GM12891 (cell line): ENCODE data around the gene BABAM2. TPM values are rescaled to one million over a fixed set of nuclear protein-coding genes. Genes with fewer than 3 reads are reported as not detected.
A peak's percentile ranks its signal among the peaks of the same experiment; 100 is the strongest.

Source experiments
- DNase-seq: peaks from one replicate; pipeline ENCODE4 v3.0.0; 2011; ENCODE audit warnings: low spot score; ENCODE audit not compliant: insufficient read length
- FAIRE-seq: peaks from 2 replicates; lab custom pipeline; 2011; peaks lifted over from hg19 to GRCh38; lab: Jason Lieb, UNC
- PAX5 ChIP-seq: IDR thresholded peaks from 2 replicates; pipeline ENCODE4 v1.6.1; 2011; ENCODE audit warnings: low read length, moderate library complexity, mild to moderate bottlenecking; ENCODE audit not compliant: insufficient read depth, severe bottlenecking
- POLR2A ChIP-seq: IDR thresholded peaks from 2 replicates; pipeline ENCODE4 v1.6.1; 2011; ENCODE audit warnings: low read depth, low read length, control low read depth
- POLR2AphosphoS5 ChIP-seq: IDR thresholded peaks from 2 replicates; pipeline ENCODE4 v1.6.1; 2011; ENCODE audit warnings: low read depth, low read length, control low read depth
- POU2F2 ChIP-seq: IDR thresholded peaks from 2 replicates; pipeline ENCODE4 v1.6.1; 2011; ENCODE audit warnings: low read depth, mild to moderate bottlenecking, control low read depth, low read length, moderate library complexity
- SPI1 ChIP-seq: IDR thresholded peaks from 2 replicates; pipeline ENCODE4 v1.6.1; 2011; ENCODE audit warnings: low read depth, low read length, control low read depth
- TAF1 ChIP-seq: IDR thresholded peaks from 2 replicates; pipeline ENCODE4 v1.6.1; 2011; ENCODE audit warnings: low read depth, low read length, control low read depth
- polyA plus RNA-seq: library from polyadenylated mRNA; unstranded; fragments of >200 nt; gene quantifications from one replicate; pipeline ENCODE4 v1.2.1, GENCODE V29; 2012; ENCODE audit warnings: low read depth, missing spikeins, inconsistent platforms; ENCODE audit not compliant: missing spikeins

The BABAM2 gene
- polyA plus RNA-seq, result 26.5 TPM

GRCh38 chr2:27890146-27890923, at the start of gene BABAM2, which contains the start of gene RBKS:
Gene BABAM2, plus strand, starts transcription at chr2:27890729. Its CDS starts 3,828 bp downstream, at chr2:27894557.
Gene RBKS, minus strand, starts transcription at chr2:27890387. Its CDS starts 42 bp downstream, at chr2:27890345.
- peak; percentile 80 for DNase-seq
- TF ChIP-seq POLR2A (peak; percentile 69), SPI1 (peak; percentile 39), TAF1 (0 out of 2 replicates have a peak, but pooled peaks have one; percentile 32), POLR2AphosphoS5 (peak; percentile 84), POU2F2 (no peak; the same call in none of the 2 replicates), PAX5 (no peak)
- FAIRE-seq, result peak; percentile 98

DNA sequence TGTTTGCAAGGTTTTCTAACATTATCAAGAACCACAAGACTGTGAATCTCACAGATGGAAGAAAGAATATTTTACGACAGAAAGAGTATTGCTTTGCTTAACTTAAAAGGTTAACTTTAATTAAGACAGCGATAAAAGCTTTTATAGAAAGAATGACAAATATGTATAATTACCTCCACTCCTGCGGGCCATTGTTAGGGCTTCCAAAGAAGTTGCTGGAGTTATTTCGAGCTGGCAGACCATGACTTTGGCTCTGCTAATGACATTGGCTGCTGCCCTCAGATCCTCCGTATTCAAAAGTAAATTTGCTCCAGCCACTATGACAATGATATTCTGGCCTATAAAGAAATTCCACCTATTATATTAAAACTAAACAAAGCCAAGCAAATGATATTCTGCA, 47.6 kb upstream of the BABAM2 start:
- no peak for TF ChIP-seq POLR2AphosphoS5
- no peak for TF ChIP-seq POLR2A
- no peak for TF ChIP-seq PAX5
- no peak for TF ChIP-seq SPI1
- no peak for TF ChIP-seq TAF1
- TF ChIP-seq POU2F2, result no peak
- FAIRE-seq (no peak), DNase-seq (no peak)

- FAIRE-seq (no peak), DNase-seq (no peak)
- TF ChIP-seq PAX5 (no peak), POLR2AphosphoS5 (no peak), SPI1 (no peak), POU2F2 (no peak), TAF1 (no peak), POLR2A (no peak)
Observed at GRCh38 chr2:27843992-27844391, 46.5 kb upstream of the BABAM2 start.

DNA sequence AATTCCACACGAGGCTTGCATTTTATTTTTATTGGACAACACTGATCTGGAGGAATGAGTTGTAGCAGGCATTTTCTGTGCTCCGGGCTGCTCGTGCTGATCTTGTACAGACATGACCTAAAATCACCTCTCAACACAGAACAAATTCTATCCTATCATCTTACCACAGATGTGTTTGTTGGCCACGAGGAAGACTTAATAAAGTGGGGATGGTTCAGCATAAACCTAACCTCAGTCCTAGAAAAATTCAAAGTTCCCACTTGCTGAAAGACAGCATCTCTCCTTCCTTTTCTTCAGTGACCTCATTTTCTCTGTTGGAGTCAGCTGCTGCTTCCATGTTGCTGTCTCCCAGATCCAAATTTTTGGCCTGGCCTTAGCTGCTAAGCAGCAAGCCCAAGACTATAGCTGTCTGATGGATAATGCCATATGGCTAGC, 45.7 kb upstream of the BABAM2 start:
- FAIRE-seq, result no peak
- no peak for DNase-seq
- TF ChIP-seq SPI1, result no peak
- no peak for TF ChIP-seq TAF1
- no peak for TF ChIP-seq POLR2AphosphoS5
- no peak for TF ChIP-seq POU2F2
- no peak for TF ChIP-seq PAX5
- no peak for TF ChIP-seq POLR2A

GRCh38 chr2:27847333-27847732, 43.2 kb upstream of the BABAM2 start:
- DNase-seq (no peak), FAIRE-seq (no peak)
- TF ChIP-seq POLR2AphosphoS5 (no peak), PAX5 (no peak), POU2F2 (no peak), POLR2A (no peak), SPI1 (no peak), TAF1 (no peak)

- FAIRE-seq (no peak), DNase-seq (no peak)
- no peak for TF ChIP-seq TAF1
- TF ChIP-seq SPI1, result no peak
- no peak for TF ChIP-seq POLR2A
- no peak for TF ChIP-seq POLR2AphosphoS5
- no peak for TF ChIP-seq PAX5
- TF ChIP-seq POU2F2, result no peak
Observed at GRCh38 chr2:27849558-27850205, 40.8 kb upstream of the BABAM2 start.

GRCh38 chr2:27852691-27853090, 37.8 kb upstream of the BABAM2 start:
- no peak for FAIRE-seq
- TF ChIP-seq POLR2AphosphoS5, result no peak
- no peak for TF ChIP-seq POLR2A
- TF ChIP-seq PAX5, result no peak
- TF ChIP-seq SPI1, result no peak
- no peak for TF ChIP-seq TAF1
- no peak for TF ChIP-seq POU2F2
- no peak for DNase-seq

GRCh38 chr2:27854229-27854862, 36.2 kb upstream of the BABAM2 start:
- no peak for FAIRE-seq
- no peak for DNase-seq
- TF ChIP-seq PAX5 (no peak), SPI1 (no peak), POU2F2 (no peak), POLR2A (no peak), POLR2AphosphoS5 (no peak), TAF1 (no peak)

DNA sequence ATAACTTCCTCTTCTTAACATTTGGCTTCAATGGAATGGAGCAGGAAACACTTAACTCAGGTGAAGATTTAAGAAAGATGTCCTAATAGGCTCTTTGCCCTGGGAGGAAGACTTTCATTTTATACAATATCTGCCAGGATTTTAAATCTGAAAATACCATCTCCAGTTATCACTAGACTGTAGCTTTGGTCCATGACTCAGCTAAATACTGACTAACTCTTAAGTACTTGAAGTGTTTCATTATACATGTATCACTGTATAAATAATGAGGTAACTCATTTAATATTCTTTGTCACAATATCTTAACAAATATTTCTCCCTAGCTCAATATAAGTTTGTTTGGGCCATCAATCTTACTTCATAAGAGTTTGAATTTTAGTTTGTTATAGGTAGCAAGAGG, 35.1 kb upstream of the BABAM2 start:
- no peak for TF ChIP-seq PAX5
- no peak for TF ChIP-seq TAF1
- no peak for TF ChIP-seq POU2F2
- TF ChIP-seq POLR2A, result no peak
- FAIRE-seq (no peak), DNase-seq (no peak)
